Caco-2 (cell line): Measurements from ENCODE around the gene CYREN. TPM values are rescaled to one million over a fixed set of nuclear protein-coding genes. Genes with fewer than 3 reads are reported as not detected.

ENCODE experiments used
- BruUV-seq: library from RNA; stranded (reverse); fragments of 400-500 nt; replicated peaks from 2 replicates; lab custom pipeline; 2021; lab: Mats Ljungman, UMichigan
- CTCF ChIA-PET: fragments of 300-600 bp; sonication (Branson Sonifier 250); formaldehyde crosslinking; loops from one replicate; lab custom pipeline; 2022; ENCODE audit warnings: antibody characterized with exemption; lab: Charles Lee
- POLR2A ChIA-PET: fragments of 300-600 bp; sonication (Branson Sonifier 250); formaldehyde crosslinking; loops from one replicate; lab custom pipeline; 2022; ENCODE audit warnings: antibody characterized with exemption; lab: Charles Lee
- DNase-seq, 2 experiments: peaks; one replicate each; pipeline versions ENCODE4 v3.0.0 to v3.0.0-alpha.2; 2020 to 2022
- H3K27me3 ChIP-seq: replicated peaks from 2 replicates; pipeline ENCODE4 v1.6.0; 2011; ENCODE audit warnings: low read length; ENCODE audit not compliant: control insufficient read depth, insufficient read depth
- H3K36me3 ChIP-seq: 2 replicates; pipeline ENCODE4 v1.5.1; 2011; ENCODE audit warnings: low read length; ENCODE audit not compliant: control insufficient read depth, insufficient read depth
- H3K4me1 ChIP-seq: fragments of 250-450 bp; sonication (Bioruptor Pico); 2 replicates; pipeline ENCODE4 v1.5.1; 2020; ENCODE audit warnings: mild to moderate bottlenecking
- H3K4me3 ChIP-seq: 2 replicates; pipeline ENCODE4 v1.5.1; 2011; ENCODE audit warnings: low read depth, mild to moderate bottlenecking, control low read depth, low read length
- H3K9me3 ChIP-seq: fragments of 250-450 bp; sonication (Bioruptor Pico); 2 replicates; pipeline ENCODE4 v1.5.1; 2020; ENCODE audit warnings: mild to moderate bottlenecking, moderate library complexity
- H3K27ac Mint-ChIP-seq: one replicate; pipeline ENCODE4 v1.8.0; 2022; ENCODE audit warnings: mixed read lengths; ENCODE audit not compliant: unreplicated experiment
- H3K27me3 Mint-ChIP-seq: one replicate; pipeline ENCODE4 v1.8.0; 2022; ENCODE audit warnings: mixed read lengths; ENCODE audit not compliant: insufficient read depth, unreplicated experiment
- H3K36me3 Mint-ChIP-seq: one replicate; pipeline ENCODE4 v1.8.0; 2022; ENCODE audit warnings: mild to moderate bottlenecking, mixed read lengths; ENCODE audit not compliant: insufficient read depth, unreplicated experiment
- H3K4me1 Mint-ChIP-seq: one replicate; pipeline ENCODE4 v1.8.0; 2022; ENCODE audit warnings: low read depth, mixed read lengths; ENCODE audit not compliant: unreplicated experiment
- H3K4me3 Mint-ChIP-seq: one replicate; pipeline ENCODE4 v1.8.0; 2022; ENCODE audit warnings: mild to moderate bottlenecking, moderate library complexity, mixed read lengths; ENCODE audit not compliant: unreplicated experiment
- H3K9me3 Mint-ChIP-seq: one replicate; pipeline ENCODE4 v1.8.0; 2022; ENCODE audit warnings: mixed read lengths; ENCODE audit not compliant: unreplicated experiment
- CTCF ChIP-seq, 2 experiments: fragments of 200-600 bp in 1 of 2; IDR thresholded peaks; 1 replicate in 1 of 2; 2 replicates in 1 of 2; pipeline versions ENCODE4 v1.5.1 to v1.8.0; 2011 to 2022; ENCODE audit warnings: antibody characterized with exemption in 1 of 2, control low read depth in 1 of 2, inconsistent platforms in 1 of 2, low read depth in 1 of 2, low read length in 1 of 2, mild to moderate bottlenecking in 1 of 2, moderate library complexity in 1 of 2; ENCODE audit not compliant: insufficient read depth in 1 of 2, severe bottlenecking in 1 of 2, unreplicated experiment in 1 of 2
- intact Hi-C: fragments of 100-400 bp; cut with micrococcal nuclease; formaldehyde crosslinking; loops from one replicate; pipeline ENCODE4 v1.10.0; 2022; ENCODE audit not compliant: unreplicated experiment
- total RNA-seq: library from RNA; stranded (reverse); gene quantifications from 2 replicates; pipeline ENCODE4 v1.2.3, GENCODE V29; 2022

Gene CYREN
- total RNA-seq, 1 experiment from 2014 or later = 60.9 TPM

GRCh38 chr7:135154734-135155133, 15.8 kb downstream of the CYREN start:
- Histone ChIP-seq H3K27me3 (no peaks in the 10 kb centered on the region), H3K4me3 (no peak overlapping the region), H3K36me3 (no peaks in the 10 kb centered on the region; the same call in 1 of the 2 replicates), H3K4me1 (peaks cover 1% of the 10 kb centered on the region), H3K9me3 (peaks cover 37% of the 10 kb centered on the region)
- Mint-ChIP-seq H3K36me3 (peaks cover 12% of the 10 kb centered on the region), H3K27me3 (no peaks in the 10 kb centered on the region), H3K4me3 (no peak overlapping the region), H3K4me1 (no peaks in the 10 kb centered on the region), H3K9me3 (peaks cover 46% of the 10 kb centered on the region), H3K27ac (no peak overlapping the region)
- ChIA-PET POLR2A (no interaction called here), CTCF (no interaction called here)
- intact Hi-C loops = no loop called here
- BruUV-seq = no TSS peak
- TF ChIP-seq CTCF (IDR thresholded peaks at IDR 0.05; ENCODE audit: insufficient read depth in 1 of 2, low read depth in 1 of 2, low read length in 1 of 2, severe bottlenecking in 1 of 2, unreplicated experiment in 1 of 2) = no peak
- DNase-seq = no peak

GRCh38 chr7:135152442-135152841, 18.1 kb downstream of the CYREN start:
- H3K4me1 ChIP-seq = peaks cover 9% of the 10 kb centered on the region
- ChIA-PET POLR2A (no interaction called here), CTCF (no interaction called here)
- H3K4me1 Mint-ChIP-seq = peaks cover 17% of the 10 kb centered on the region
- intact Hi-C loops = no loop called here
- H3K4me3 Mint-ChIP-seq = no peak overlapping the region
- H3K36me3 ChIP-seq = no peaks in the 10 kb centered on the region; the same call in 1 of the 2 replicates
- peaks cover 36% of the 10 kb centered on the region for H3K9me3 ChIP-seq
- no peaks in the 10 kb centered on the region for H3K27me3 ChIP-seq
- H3K4me3 ChIP-seq = no peak overlapping the region
- no TSS peak for BruUV-seq
- TF ChIP-seq CTCF (IDR thresholded peaks at IDR 0.05; ENCODE audit: insufficient read depth in 1 of 2, low read depth in 1 of 2, low read length in 1 of 2, severe bottlenecking in 1 of 2, unreplicated experiment in 1 of 2) = no peak
- H3K27me3 Mint-ChIP-seq = no peaks in the 10 kb centered on the region
- no peak overlapping the region for H3K27ac Mint-ChIP-seq
- peaks cover 18% of the 10 kb centered on the region for H3K36me3 Mint-ChIP-seq
- DNase-seq = no peak
- H3K9me3 Mint-ChIP-seq = peaks cover 46% of the 10 kb centered on the region

GRCh38 chr7:135151533-135151932, 19.0 kb downstream of the CYREN start:
- TF ChIP-seq CTCF (IDR thresholded peaks at IDR 0.05; ENCODE audit: insufficient read depth in 1 of 2, low read depth in 1 of 2, low read length in 1 of 2, severe bottlenecking in 1 of 2, unreplicated experiment in 1 of 2) = no peak
- intact Hi-C loops = no loop called here
- Mint-ChIP-seq H3K4me3 (no peak overlapping the region), H3K27me3 (no peaks in the 10 kb centered on the region), H3K36me3 (peaks cover 11% of the 10 kb centered on the region), H3K4me1 (peaks cover 21% of the 10 kb centered on the region), H3K27ac (no peak overlapping the region), H3K9me3 (peaks cover 38% of the 10 kb centered on the region)
- DNase-seq = no peak
- no peaks in the 10 kb centered on the region for H3K36me3 ChIP-seq
- no peaks in the 10 kb centered on the region for H3K27me3 ChIP-seq
- H3K4me1 ChIP-seq = peaks cover 14% of the 10 kb centered on the region
- ChIA-PET POLR2A (no interaction called here), CTCF (no interaction called here)
- H3K9me3 ChIP-seq = peaks cover 27% of the 10 kb centered on the region
- no peak overlapping the region for H3K4me3 ChIP-seq
- no TSS peak for BruUV-seq
